Measurements from ENCODE around the gene CCL19. TPM values are rescaled to one million over a fixed set of nuclear protein-coding genes. Genes with fewer than 3 reads are reported as not detected.

CCL19 gene
- total RNA-seq, 2 experiments from 2014 or later, result not detected

DNA sequence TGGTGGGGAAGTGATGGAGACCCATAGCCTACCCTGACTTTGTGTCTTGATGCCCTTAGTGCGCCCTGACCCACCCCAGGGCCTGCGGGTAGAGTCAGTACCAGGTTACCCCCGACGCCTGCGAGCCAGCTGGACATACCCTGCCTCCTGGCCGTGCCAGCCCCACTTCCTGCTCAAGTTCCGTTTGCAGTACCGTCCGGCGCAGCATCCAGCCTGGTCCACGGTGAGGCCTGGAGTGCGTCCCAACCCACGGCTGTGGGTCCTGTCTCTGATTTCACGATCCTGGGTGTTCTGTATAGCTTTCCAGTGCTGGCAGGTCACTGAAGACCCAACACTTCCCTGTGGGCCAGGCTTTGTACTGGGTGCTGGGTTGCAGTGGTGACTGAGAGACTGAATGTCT, 32.6 kb downstream of the CCL19 start:
- H3K27ac ChIP-seq (ENCODE audit: low read depth, low read length, poor library complexity, severe bottlenecking), result no peak overlapping the region
- ChIA-PET CTCF (ENCODE audit: unreplicated experiment) (no interaction called here), POLR2A (no interaction called here)
- no peaks in the 10 kb centered on the region for H3K4me1 ChIP-seq (ENCODE audit: insufficient read depth, low read length, poor library complexity, severe bottlenecking)
- BruUV-seq (replicated peaks), result no TSS peak
- DNase-seq (ENCODE audit: low spot score), result no peak
- H3K4me3 ChIP-seq (ENCODE audit: low read depth, low read length, poor library complexity, severe bottlenecking), result no peak overlapping the region
- no peak overlapping the region for H2AFZ ChIP-seq (ENCODE audit: low read length)
- no peaks in the 10 kb centered on the region for H4K20me1 ChIP-seq (ENCODE audit: insufficient read depth, low read length)
- no peak overlapping the region for H3K4me2 ChIP-seq (ENCODE audit: low read length)
- no peaks in the 10 kb centered on the region for H3K79me2 ChIP-seq (ENCODE audit: insufficient read depth, low read depth, low read length)
- intact Hi-C loops (cut with micrococcal nuclease; ENCODE audit: unreplicated experiment), result no loop called here
- no peaks in the 10 kb centered on the region for H3K36me3 ChIP-seq (ENCODE audit: insufficient read depth, low read length)
- H3K9me3 ChIP-seq (ENCODE audit: low read length), result no peaks in the 10 kb centered on the region
- no peak for TF ChIP-seq EZH2phosphoT487 (IDR thresholded peaks at IDR 0.05; ENCODE audit: borderline replicate concordance, low read depth, low read length)
- TF ChIP-seq, protein P1, sequence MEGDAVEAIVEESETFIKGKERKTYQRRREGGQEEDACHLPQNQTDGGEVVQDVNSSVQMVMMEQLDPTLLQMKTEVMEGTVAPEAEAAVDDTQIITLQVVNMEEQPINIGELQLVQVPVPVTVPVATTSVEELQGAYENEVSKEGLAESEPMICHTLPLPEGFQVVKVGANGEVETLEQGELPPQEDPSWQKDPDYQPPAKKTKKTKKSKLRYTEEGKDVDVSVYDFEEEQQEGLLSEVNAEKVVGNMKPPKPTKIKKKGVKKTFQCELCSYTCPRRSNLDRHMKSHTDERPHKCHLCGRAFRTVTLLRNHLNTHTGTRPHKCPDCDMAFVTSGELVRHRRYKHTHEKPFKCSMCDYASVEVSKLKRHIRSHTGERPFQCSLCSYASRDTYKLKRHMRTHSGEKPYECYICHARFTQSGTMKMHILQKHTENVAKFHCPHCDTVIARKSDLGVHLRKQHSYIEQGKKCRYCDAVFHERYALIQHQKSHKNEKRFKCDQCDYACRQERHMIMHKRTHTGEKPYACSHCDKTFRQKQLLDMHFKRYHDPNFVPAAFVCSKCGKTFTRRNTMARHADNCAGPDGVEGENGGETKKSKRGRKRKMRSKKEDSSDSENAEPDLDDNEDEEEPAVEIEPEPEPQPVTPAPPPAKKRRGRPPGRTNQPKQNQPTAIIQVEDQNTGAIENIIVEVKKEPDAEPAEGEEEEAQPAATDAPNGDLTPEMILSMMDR (conservative IDR thresholded peaks at IDR 0.05; ENCODE audit: low read length), result no peak
- H3K9me2 ChIP-seq (ENCODE audit: insufficient read depth, low read length), result no peaks in the 10 kb centered on the region

DNA sequence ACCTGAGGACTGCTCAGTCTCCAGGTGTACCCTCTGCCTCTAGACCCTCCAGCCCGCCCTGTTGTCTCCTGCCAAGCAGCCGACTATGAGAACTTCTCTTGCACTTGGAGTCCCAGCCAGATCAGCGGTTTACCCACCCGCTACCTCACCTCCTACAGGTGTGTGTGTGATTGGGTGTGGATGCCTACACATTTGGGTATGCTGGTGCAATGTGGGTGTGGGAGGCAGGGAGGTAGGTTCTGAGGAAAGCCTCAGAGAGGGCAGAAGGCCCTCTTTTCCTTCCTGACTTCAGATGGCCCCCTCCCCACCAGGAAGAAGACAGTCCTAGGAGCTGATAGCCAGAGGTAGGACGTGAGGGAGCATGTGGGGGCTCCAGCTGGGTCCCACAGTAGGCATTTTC, 34.1 kb downstream of the CCL19 start:
- Histone ChIP-seq H3K27ac (ENCODE audit: low read depth, low read length, poor library complexity, severe bottlenecking) (no peak overlapping the region), H3K36me3 (ENCODE audit: insufficient read depth, low read length) (no peaks in the 10 kb centered on the region), H3K4me3 (ENCODE audit: low read depth, low read length, poor library complexity, severe bottlenecking) (no peak overlapping the region), H4K20me1 (ENCODE audit: insufficient read depth, low read length) (no peaks in the 10 kb centered on the region), H3K79me2 (ENCODE audit: insufficient read depth, low read depth, low read length) (no peaks in the 10 kb centered on the region), H3K9me3 (ENCODE audit: low read length) (no peaks in the 10 kb centered on the region), H3K4me2 (ENCODE audit: low read length) (no peak overlapping the region), H2AFZ (ENCODE audit: low read length) (no peak overlapping the region), H3K9me2 (ENCODE audit: insufficient read depth, low read length) (no peaks in the 10 kb centered on the region), H3K4me1 (ENCODE audit: insufficient read depth, low read length, poor library complexity, severe bottlenecking) (peaks cover 2% of the 10 kb centered on the region)
- CTCF ChIA-PET (ENCODE audit: unreplicated experiment), result no interaction called here
- POLR2A ChIA-PET, result interaction anchor here (0.6 kb wide), 1 partner anchor 52 kb away, joined by 4 read pairs; no protein-coding TSS in a partner anchor
- no TSS peak for BruUV-seq (replicated peaks)
- intact Hi-C loops (cut with micrococcal nuclease; ENCODE audit: unreplicated experiment), result no loop called here
- DNase-seq (ENCODE audit: low spot score), result no peak
- TF ChIP-seq EZH2phosphoT487 (IDR thresholded peaks at IDR 0.05; ENCODE audit: borderline replicate concordance, low read depth, low read length), result no peak
- TF ChIP-seq, protein P1 (conservative IDR thresholded peaks at IDR 0.05; ENCODE audit: low read length), result no peak

DNA sequence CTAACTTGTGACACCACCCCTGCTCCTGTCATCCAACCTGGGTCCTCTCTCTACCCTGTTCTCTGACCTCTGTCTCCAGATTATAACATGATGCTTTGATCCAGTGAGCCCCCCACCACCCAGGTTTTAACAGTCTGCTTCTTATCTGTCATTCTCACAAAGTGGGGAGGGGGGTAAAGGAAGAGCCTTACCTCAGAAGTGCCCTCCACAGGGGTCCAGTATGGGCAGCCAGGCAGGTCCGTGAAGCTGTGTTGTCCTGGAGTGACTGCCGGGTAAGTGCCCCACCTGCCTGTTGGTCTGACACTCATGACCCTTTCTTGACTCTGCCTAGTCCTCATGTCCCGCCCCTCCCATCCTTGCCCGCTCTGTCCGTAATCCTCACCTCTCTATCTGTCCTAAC, 35.7 kb downstream of the CCL19 start:
- DNase-seq (ENCODE audit: low spot score), result no peak
- Histone ChIP-seq H3K27ac (ENCODE audit: low read depth, low read length, poor library complexity, severe bottlenecking) (no peak overlapping the region), H3K79me2 (ENCODE audit: insufficient read depth, low read depth, low read length) (no peaks in the 10 kb centered on the region), H3K4me2 (ENCODE audit: low read length) (no peak overlapping the region), H4K20me1 (ENCODE audit: insufficient read depth, low read length) (no peaks in the 10 kb centered on the region), H3K4me3 (ENCODE audit: low read depth, low read length, poor library complexity, severe bottlenecking) (no peak overlapping the region), H3K36me3 (ENCODE audit: insufficient read depth, low read length) (no peaks in the 10 kb centered on the region), H3K4me1 (ENCODE audit: insufficient read depth, low read length, poor library complexity, severe bottlenecking) (peaks cover 4% of the 10 kb centered on the region), H3K9me2 (ENCODE audit: insufficient read depth, low read length) (no peaks in the 10 kb centered on the region), H3K9me3 (ENCODE audit: low read length) (no peaks in the 10 kb centered on the region), H2AFZ (ENCODE audit: low read length) (no peak overlapping the region)
- intact Hi-C loops (cut with micrococcal nuclease; ENCODE audit: unreplicated experiment), result no loop called here
- TF ChIP-seq, protein P1 (conservative IDR thresholded peaks at IDR 0.05; ENCODE audit: low read length), result no peak
- TF ChIP-seq EZH2phosphoT487 (IDR thresholded peaks at IDR 0.05; ENCODE audit: borderline replicate concordance, low read depth, low read length), result no peak
- BruUV-seq (replicated peaks), result no TSS peak
- ChIA-PET CTCF (ENCODE audit: unreplicated experiment) (no interaction called here), POLR2A (no interaction called here)
